Endodermal cell (in vitro differentiated cells): ENCODE results near the gene WWP2. TPM values are rescaled to one million over a fixed set of nuclear protein-coding genes. Genes with fewer than 3 reads are reported as not detected.

ENCODE experiments used
- DNase-seq: peaks from one replicate; pipeline ENCODE4 v3.0.0-alpha.2; 2017
- H3K27ac ChIP-seq: 2 replicates; pipeline ENCODE4 v1.5.1; 2013; ENCODE audit warnings: mild to moderate bottlenecking, low read depth, low read length, moderate library complexity
- H3K27me3 ChIP-seq: 2 replicates; pipeline ENCODE4 v1.6.1; 2013; ENCODE audit warnings: mild to moderate bottlenecking, low read length, moderate library complexity; ENCODE audit not compliant: insufficient read depth, control insufficient read depth, poor library complexity, severe bottlenecking
- H3K36me3 ChIP-seq: 2 replicates; pipeline ENCODE4 v1.7.0; 2013; ENCODE audit warnings: mild to moderate bottlenecking, low read length, moderate library complexity; ENCODE audit not compliant: control insufficient read depth, insufficient read depth
- H3K4me1 ChIP-seq: one replicate; pipeline ENCODE4 v1.7.0; 2013; ENCODE audit warnings: low read length; ENCODE audit not compliant: control insufficient read depth, insufficient read depth
- H3K4me3 ChIP-seq: 2 replicates; pipeline ENCODE4 v1.5.1; 2013; ENCODE audit warnings: mild to moderate bottlenecking, low read length, moderate library complexity
- H3K9ac ChIP-seq: 2 replicates; pipeline ENCODE4 v1.6.1; 2013; ENCODE audit warnings: mild to moderate bottlenecking, low read length, moderate library complexity; ENCODE audit not compliant: poor library complexity, severe bottlenecking; ENCODE audit errors: extremely low read depth
- H3K9me3 ChIP-seq: 2 replicates; pipeline ENCODE4 v1.6.1; 2013; ENCODE audit warnings: mild to moderate bottlenecking, low read length, moderate library complexity; ENCODE audit not compliant: control insufficient read depth
- H3K27ac Mint-ChIP-seq: 2 replicates; pipeline ENCODE4 v1.8.0; 2020; ENCODE audit warnings: mixed read lengths
- H3K27me3 Mint-ChIP-seq: 2 replicates; pipeline ENCODE4 v1.8.0; 2021; ENCODE audit warnings: mild to moderate bottlenecking, mixed read lengths; ENCODE audit not compliant: insufficient read depth
- H3K36me3 Mint-ChIP-seq: 2 replicates; pipeline ENCODE4 v1.8.0; 2020; ENCODE audit warnings: low read depth, mixed read lengths
- H3K4me1 Mint-ChIP-seq: 2 replicates; pipeline ENCODE4 v1.8.0; 2020; ENCODE audit warnings: mixed read lengths
- H3K4me3 Mint-ChIP-seq: 2 replicates; pipeline ENCODE4 v1.8.0; 2020; ENCODE audit warnings: mild to moderate bottlenecking, moderate library complexity, mixed read lengths
- H3K9me3 Mint-ChIP-seq: 2 replicates; pipeline ENCODE4 v1.8.0; 2020; ENCODE audit warnings: mild to moderate bottlenecking, mixed read lengths
- WGBS, 2 experiments: methylation state at CpG; one replicate each; pipeline versions ENCODE4 v1.1.5 to v1.1.7; 2013; ENCODE audit warnings: missing lambda C conversion rate in 2 of 2, mixed read lengths in 1 of 2; ENCODE audit not compliant: insufficient coverage in 1 of 2, insufficient read length in 1 of 2; 5-methylcytosine and 5-hydroxymethylcytosine counted together
- total RNA-seq, 2 donors: library from RNA; stranded (reverse); fragmentation: NEBNext Ultra II Directional in 1 of 2; extraction: Animal tissue kit (Norgen Biotek cat#: 25700) in 1 of 2; gene quantifications; 2 replicates in 1 of 2; 3 replicates in 1 of 2; pipeline ENCODE4 v1.2.1, GENCODE V29; 2021
- TF ChIP-seq, protein P1 (sequence below): fragments of 200-600 bp; sonication (generic); conservative IDR thresholded peaks from 2 replicates; pipeline ENCODE4 v1.5.0; 2021; ENCODE audit warnings: antibody characterized with exemption, mild to moderate bottlenecking

WWP2 gene
- total RNA-seq, 2 donors from 2014 or later, result 42.3 to 50.0 TPM

DNA sequence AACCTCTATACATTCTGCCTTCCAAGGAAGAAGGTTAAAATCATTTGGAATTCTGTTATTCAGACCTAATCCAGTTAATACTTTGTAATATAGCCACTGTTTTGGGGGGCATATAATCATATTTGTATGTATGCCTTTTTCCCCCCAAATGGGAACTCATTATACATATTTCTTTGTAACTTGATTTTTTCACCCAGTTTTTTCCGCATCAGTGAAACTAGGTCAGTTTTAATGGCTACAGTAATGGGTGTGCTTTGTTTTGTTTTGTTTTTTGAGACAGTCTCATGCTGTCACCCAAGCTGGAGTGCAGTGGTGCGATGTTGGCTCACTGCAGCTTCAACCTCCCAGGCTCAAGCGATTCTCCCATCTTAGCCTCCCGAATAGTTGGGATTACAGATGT lies 54.9 kb downstream of the WWP2 start:
- DNase-seq, result no peak
- peaks cover 39% of the 10 kb centered on the region for H3K36me3 Mint-ChIP-seq
- H3K27me3 ChIP-seq, result no peaks in the 10 kb centered on the region
- no peak overlapping the region for H3K27ac ChIP-seq
- TF ChIP-seq, protein P1, sequence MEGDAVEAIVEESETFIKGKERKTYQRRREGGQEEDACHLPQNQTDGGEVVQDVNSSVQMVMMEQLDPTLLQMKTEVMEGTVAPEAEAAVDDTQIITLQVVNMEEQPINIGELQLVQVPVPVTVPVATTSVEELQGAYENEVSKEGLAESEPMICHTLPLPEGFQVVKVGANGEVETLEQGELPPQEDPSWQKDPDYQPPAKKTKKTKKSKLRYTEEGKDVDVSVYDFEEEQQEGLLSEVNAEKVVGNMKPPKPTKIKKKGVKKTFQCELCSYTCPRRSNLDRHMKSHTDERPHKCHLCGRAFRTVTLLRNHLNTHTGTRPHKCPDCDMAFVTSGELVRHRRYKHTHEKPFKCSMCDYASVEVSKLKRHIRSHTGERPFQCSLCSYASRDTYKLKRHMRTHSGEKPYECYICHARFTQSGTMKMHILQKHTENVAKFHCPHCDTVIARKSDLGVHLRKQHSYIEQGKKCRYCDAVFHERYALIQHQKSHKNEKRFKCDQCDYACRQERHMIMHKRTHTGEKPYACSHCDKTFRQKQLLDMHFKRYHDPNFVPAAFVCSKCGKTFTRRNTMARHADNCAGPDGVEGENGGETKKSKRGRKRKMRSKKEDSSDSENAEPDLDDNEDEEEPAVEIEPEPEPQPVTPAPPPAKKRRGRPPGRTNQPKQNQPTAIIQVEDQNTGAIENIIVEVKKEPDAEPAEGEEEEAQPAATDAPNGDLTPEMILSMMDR, result no peak
- no peaks in the 10 kb centered on the region for H3K9me3 ChIP-seq
- H3K27me3 Mint-ChIP-seq, result no peaks in the 10 kb centered on the region
- H3K4me3 Mint-ChIP-seq, result no peak overlapping the region
- H3K27ac Mint-ChIP-seq, result no peak overlapping the region
- WGBS, 2 experiments, result 97 to 100% methylated on average over 3 to 4 of the region's 4 CpGs
- no peak overlapping the region for H3K4me3 ChIP-seq
- no peak overlapping the region for H3K9ac ChIP-seq
- H3K4me1 Mint-ChIP-seq, result no peaks in the 10 kb centered on the region
- peaks cover 10% of the 10 kb centered on the region for H3K36me3 ChIP-seq
- H3K4me1 ChIP-seq, result no peaks in the 10 kb centered on the region
- H3K9me3 Mint-ChIP-seq, result peaks cover 4% of the 10 kb centered on the region

DNA sequence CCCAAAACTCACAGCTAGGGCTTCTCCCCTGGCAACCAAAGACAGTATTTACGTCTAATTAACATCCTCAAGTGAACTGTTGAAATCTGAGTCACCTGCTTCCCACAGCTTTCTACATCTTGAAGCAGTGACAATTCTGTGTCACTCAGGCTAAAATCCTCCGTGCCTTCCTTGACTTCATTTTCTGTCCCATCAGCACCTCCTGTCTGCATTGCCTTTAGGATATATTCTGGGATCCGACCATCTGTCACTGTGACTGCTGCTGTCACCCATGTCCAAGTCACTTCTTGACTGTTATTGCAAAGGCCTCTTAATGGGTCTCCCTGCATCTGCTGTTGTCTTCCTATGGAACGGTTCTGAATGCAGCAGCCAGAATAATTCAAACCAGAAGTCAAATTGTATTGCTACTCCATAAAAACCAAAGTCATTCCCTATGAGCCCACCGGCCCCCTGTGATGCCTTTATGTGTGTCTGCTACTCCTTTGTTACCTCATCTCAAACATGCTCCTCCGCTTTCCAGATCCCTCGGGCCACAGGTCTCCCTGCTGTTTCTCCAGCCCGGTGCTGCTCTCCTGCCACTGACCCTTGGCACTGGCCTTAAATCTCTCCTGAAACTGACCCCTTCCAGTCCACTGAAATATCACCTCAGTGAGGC lies 56.9 kb downstream of the WWP2 start:
- H3K36me3 ChIP-seq, result peaks cover 5% of the 10 kb centered on the region
- H3K4me3 ChIP-seq, result no peak overlapping the region
- Mint-ChIP-seq H3K36me3 (peaks cover 33% of the 10 kb centered on the region), H3K27me3 (no peaks in the 10 kb centered on the region), H3K4me1 (no peaks in the 10 kb centered on the region), H3K4me3 (no peak overlapping the region), H3K9me3 (peaks cover 4% of the 10 kb centered on the region), H3K27ac (peak overlapping the region; percentile 22)
- no peak overlapping the region for H3K9ac ChIP-seq
- no peaks in the 10 kb centered on the region for H3K9me3 ChIP-seq
- DNase-seq, result no peak
- H3K27ac ChIP-seq, result peak overlapping the region; percentile 4
- no peaks in the 10 kb centered on the region for H3K27me3 ChIP-seq
- TF ChIP-seq, protein P1, result no peak
- H3K4me1 ChIP-seq, result no peaks in the 10 kb centered on the region
- 80 to 84% methylated on average over 8 of the region's 8 CpGs for WGBS, 2 experiments

DNA sequence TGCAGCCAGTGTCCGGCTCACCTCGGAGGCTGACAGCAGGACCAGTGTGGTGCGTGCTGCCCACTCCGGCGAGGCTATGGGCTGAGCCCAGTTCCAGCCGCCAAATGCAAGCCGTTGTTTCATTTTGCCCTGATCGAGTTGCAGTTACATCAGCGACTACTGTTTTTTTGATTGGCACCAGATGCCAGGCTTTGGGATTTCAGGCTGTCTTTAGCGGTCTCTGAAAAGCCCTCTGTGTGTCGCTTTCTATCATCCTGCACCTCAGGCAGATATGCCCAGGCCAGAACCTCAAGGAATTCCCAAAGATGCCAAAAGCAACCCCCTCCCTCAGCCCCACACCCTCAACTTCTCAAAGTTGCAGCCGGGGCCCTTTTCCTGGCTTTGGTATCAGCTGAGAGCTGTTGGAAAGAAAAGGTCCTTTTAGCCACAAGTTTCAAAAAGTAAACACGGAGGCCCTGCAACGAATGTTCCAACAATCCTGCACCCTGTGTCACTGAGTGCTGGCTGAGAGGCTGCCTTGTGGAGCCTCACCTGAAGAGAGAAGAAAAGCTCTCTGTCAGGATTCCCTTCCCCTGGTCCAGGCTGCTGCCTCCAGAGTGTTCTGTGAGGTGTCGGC lies 58.9 kb downstream of the WWP2 start:
- WGBS, 2 experiments, result 91 to 95% methylated on average over 12 to 15 of the region's 15 CpGs
- H3K27me3 ChIP-seq, result no peaks in the 10 kb centered on the region
- H3K4me3 ChIP-seq, result no peak overlapping the region
- TF ChIP-seq, protein P1, result no peak
- H3K9ac ChIP-seq, result no peak overlapping the region
- no peaks in the 10 kb centered on the region for H3K9me3 ChIP-seq
- peak overlapping the region; percentile 38 for H3K27ac ChIP-seq
- no peak for DNase-seq
- Mint-ChIP-seq H3K9me3 (peaks cover 4% of the 10 kb centered on the region), H3K27me3 (no peaks in the 10 kb centered on the region), H3K36me3 (peaks cover 26% of the 10 kb centered on the region), H3K27ac (peak overlapping the region; percentile 75), H3K4me1 (no peaks in the 10 kb centered on the region), H3K4me3 (no peak overlapping the region)
- H3K36me3 ChIP-seq, result peaks cover 5% of the 10 kb centered on the region
- H3K4me1 ChIP-seq, result no peaks in the 10 kb centered on the region
